ENCODE data around the gene MFSD1. TPM values are rescaled to one million over a fixed set of nuclear protein-coding genes. Genes with fewer than 3 reads are reported as not detected.

The MFSD1 gene
- total RNA-seq, 2 donors from 2014 or later, result 58.6 to 92.7 TPM

- H3K36me3 ChIP-seq, result no peaks in the 10 kb centered on the region
- TF ChIP-seq POLR2AphosphoS5 (IDR thresholded peaks at IDR 0.05) (no peak), CTCF (IDR thresholded peaks at IDR 0.05) (no peak), POLR2A (IDR thresholded peaks at IDR 0.05) (no peak)
- no peaks in the 10 kb centered on the region for H3K27me3 ChIP-seq (replicated peaks; ENCODE audit: insufficient read depth)
- no peak overlapping the region for H3K4me3 ChIP-seq
- H3K27ac ChIP-seq, result no peak overlapping the region
- intact Hi-C loops (cut with DNase I), result no loop called here
- WGBS, result 77% methylated on average over 6 of the region's 6 CpGs
- no peaks in the 10 kb centered on the region for H3K4me1 ChIP-seq (replicated peaks)
- H3K9me3 ChIP-seq, result no peaks in the 10 kb centered on the region
- no peak for DNase-seq (ENCODE audit: low spot score)
These were observed 62.6 kb downstream of the MFSD1 start for GRCh38 chr3:158864492-158864891.

- DNase-seq (ENCODE audit: low spot score), result no peak
- Histone ChIP-seq H3K27me3 (replicated peaks; ENCODE audit: insufficient read depth) (no peaks in the 10 kb centered on the region), H3K9me3 (no peaks in the 10 kb centered on the region), H3K4me1 (replicated peaks) (no peaks in the 10 kb centered on the region), H3K36me3 (no peaks in the 10 kb centered on the region), H3K4me3 (no peak overlapping the region), H3K27ac (no peak overlapping the region)
- TF ChIP-seq CTCF (IDR thresholded peaks at IDR 0.05) (no peak), POLR2A (IDR thresholded peaks at IDR 0.05) (no peak)
- intact Hi-C loops (cut with DNase I), result no loop called here
These were observed 73.8 kb downstream of the MFSD1 start for GRCh38 chr3:158875700-158876099.

Other genes with a start within 250 kb of the MFSD1 start
- gene MLF1, start 230.9 kb upstream of the MFSD1 start, total RNA-seq, result 10 to 100 TPM in 1 of 2 donors, 1 to 10 TPM in 1; 7.1 to 65.0 TPM
- gene GFM1, start 157.5 kb upstream of the MFSD1 start, total RNA-seq, result 10 to 100 TPM; 54.1 to 68.9 TPM
- 10 to 100 TPM; 40.9 to 48.4 TPM for gene LXN, start 129.4 kb upstream of the MFSD1 start, total RNA-seq
- gene RARRES1, start 69.6 kb upstream of the MFSD1 start, total RNA-seq, result 100 to 1,000 TPM in 1 of 2 donors, 10 to 100 TPM in 1; 67.9 to 138 TPM